ENCODE data around the gene SUN5. TPM values are rescaled to one million over a fixed set of nuclear protein-coding genes. Genes with fewer than 3 reads are reported as not detected.
"Not testable (repeated sequence)": the region's sequence is repeated elsewhere in the genome, so short reads cannot be mapped to it uniquely, and the experiment has no call there.

The SUN5 gene
- total RNA-seq, 4 donors from 2014 or later = not detected

DNA sequence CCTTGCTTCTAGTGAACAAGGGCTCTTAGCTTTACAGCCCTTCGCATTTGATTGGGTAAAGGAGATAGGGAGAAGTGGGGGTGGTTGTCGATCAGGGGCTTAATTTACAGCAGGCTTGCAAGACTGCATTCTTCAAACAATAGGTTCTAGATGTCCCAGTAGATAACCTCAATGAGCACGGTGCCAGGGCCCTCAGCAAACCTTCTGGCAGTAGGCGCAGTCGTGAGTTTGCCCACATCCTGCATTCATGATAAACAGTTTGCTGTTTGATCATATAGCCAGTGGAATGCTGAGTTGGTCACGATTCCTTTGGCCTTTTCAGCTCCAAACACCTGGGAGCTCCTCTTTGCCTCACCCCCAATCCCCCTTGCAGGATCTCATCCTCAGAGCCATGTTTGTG, 27.5 kb downstream of the SUN5 start:
- Histone ChIP-seq H3K4me3 (replicated peaks in 1 of 3) (no peak overlapping the region), H3K27ac (no peak overlapping the region), H3K4me1 (peaks cover 0 to 3% of the 10 kb centered on the region in 2 donors), H3K9me3 (no peaks in the 10 kb centered on the region), H3K27me3 (no peaks in the 10 kb centered on the region), H3K36me3 (no peaks in the 10 kb centered on the region)
- intact Hi-C loops (cut with DNase I) = no loop called here
- 78 to 79% methylated on average over 6 of the region's 6 CpGs for WGBS, 2 donors
- no peak for DNase-seq
- TF ChIP-seq, protein P1, sequence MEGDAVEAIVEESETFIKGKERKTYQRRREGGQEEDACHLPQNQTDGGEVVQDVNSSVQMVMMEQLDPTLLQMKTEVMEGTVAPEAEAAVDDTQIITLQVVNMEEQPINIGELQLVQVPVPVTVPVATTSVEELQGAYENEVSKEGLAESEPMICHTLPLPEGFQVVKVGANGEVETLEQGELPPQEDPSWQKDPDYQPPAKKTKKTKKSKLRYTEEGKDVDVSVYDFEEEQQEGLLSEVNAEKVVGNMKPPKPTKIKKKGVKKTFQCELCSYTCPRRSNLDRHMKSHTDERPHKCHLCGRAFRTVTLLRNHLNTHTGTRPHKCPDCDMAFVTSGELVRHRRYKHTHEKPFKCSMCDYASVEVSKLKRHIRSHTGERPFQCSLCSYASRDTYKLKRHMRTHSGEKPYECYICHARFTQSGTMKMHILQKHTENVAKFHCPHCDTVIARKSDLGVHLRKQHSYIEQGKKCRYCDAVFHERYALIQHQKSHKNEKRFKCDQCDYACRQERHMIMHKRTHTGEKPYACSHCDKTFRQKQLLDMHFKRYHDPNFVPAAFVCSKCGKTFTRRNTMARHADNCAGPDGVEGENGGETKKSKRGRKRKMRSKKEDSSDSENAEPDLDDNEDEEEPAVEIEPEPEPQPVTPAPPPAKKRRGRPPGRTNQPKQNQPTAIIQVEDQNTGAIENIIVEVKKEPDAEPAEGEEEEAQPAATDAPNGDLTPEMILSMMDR (IDR thresholded peaks at IDR 0.05) = no peak
- TF ChIP-seq POLR2A (IDR thresholded peaks at IDR 0.05) = no peak

DNA sequence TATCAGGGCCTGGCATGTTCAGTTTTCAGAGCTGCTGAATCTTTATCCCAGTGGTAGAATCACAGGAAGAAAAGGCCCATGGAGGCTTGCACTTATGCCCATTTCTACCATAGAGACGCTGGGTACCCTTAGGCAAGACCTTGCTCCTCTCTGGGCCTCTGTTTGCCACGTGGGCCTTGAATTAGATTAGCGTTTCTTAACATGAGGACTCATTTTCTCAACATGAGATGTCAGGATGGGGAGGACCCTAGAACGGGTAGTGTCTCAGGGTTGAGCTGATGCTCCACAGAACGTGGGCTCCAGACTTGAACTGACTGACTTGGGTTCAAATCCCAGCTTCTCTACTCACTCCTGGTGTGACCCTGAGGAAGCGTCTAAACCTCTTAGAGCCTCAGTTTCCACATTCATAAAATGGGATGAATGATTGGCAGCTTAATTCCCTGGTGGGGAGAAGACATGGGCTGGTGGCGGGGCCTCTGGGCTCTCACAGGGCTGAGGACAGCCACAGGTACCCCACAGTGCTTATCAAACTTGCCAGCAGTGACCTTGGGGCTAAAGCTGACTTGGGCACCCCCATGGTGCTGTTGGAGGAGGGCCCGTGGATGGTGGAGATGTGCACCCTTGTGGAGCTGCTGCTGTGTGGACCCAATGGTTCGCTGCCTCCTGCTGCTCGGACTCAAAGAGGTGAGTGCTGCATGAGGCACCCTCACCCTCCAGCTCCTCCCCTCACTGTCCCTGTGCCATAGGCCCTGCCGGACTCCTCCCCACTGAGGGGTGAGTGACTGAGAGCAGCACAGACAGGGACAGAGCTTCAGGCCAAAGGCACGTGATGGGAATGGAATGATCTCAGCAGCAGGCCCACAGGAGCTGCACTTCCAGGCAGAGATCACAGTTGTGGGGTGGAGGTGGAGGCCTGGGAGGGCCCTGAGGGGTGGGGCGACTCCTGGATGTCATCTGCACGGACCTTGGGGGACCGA, 28.2 kb downstream of the SUN5 start:
- no peak overlapping the region for H3K27ac ChIP-seq
- H3K9me3 ChIP-seq = no peaks in the 10 kb centered on the region
- H3K4me1 ChIP-seq = peaks cover 0 to 4% of the 10 kb centered on the region in 2 donors
- intact Hi-C loops (cut with DNase I) = no loop called here
- H3K36me3 ChIP-seq = no peaks in the 10 kb centered on the region
- no peak overlapping the region for H3K4me3 ChIP-seq (replicated peaks in 1 of 3)
- 86 to 87% methylated on average over 12 to 15 of the region's 15 CpGs for WGBS, 2 donors
- DNase-seq = peak in 1 of 2 donors; percentile 25
- no peaks in the 10 kb centered on the region for H3K27me3 ChIP-seq
- TF ChIP-seq, protein P1 (IDR thresholded peaks at IDR 0.05) = no peak
- no peak for TF ChIP-seq POLR2A (IDR thresholded peaks at IDR 0.05)

DNA sequence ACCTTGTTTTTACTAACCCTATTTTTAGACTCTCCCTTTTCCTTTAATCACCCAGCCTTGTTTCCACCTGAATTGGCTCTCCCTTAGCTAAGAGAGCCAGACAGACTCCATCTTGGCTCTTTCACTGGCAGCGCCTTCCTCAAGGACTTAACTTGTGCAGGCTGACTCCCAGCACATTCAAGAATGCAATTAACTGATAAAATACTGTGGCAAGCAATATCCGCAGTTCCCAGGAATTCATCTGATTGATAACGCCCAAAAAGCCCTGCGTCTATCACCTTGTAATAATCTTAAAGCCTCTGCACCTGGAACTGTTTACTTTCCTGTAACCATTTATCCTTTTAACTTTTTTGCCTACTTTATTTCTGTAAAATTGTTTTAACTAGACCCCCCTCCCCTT, 29.1 kb downstream of the SUN5 start:
- H3K27ac ChIP-seq; H3K4me3 ChIP-seq (replicated peaks in 1 of 3); H3K27me3 ChIP-seq; DNase-seq; H3K36me3 ChIP-seq; intact Hi-C loops (cut with DNase I); H3K4me1 ChIP-seq; H3K9me3 ChIP-seq: not testable (repeated sequence)
- WGBS, 2 donors = 87 to 90% methylated on average over 4 of the region's 4 CpGs

DNA sequence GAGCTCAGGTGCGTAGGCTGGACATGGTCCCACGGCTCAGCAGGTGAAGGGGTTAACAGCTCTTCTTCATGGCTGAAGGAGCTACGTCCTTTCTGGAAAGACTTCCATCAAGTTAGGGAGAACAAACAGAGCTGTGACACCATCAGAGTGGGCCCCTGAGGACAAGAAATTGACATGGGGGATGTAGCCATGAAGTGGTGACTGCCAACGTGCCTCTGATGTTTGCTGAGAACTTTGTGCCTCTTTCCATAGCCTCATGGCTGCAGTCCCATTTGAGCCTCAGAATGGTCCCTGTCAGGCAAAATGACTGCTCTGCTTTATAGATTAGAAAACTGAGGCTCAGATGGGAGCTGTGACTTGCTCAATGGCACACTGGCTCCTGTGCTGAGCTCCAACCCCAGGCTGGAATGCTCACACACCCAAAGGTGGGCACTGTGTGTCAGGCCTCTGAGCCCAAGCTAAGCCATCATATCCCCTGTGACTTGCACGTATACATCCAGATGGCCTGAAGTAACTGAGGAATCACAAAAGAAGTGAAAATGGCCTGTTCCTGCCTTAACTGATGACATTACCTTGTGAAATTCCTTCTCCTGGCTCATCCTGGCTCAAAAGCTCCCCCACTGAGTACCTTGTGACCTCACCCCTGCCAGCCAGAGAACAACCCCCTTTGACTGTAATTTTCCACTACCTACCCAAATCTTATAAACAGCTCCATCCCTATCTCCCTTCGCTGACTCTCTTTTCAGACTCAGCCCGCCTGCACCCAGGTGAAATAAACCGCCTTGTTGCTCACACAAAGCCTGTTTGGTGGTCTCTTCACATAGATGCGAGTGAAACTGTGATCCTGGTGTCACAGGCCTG, 29.8 kb downstream of the SUN5 start:
- H3K36me3 ChIP-seq; H3K4me1 ChIP-seq; H3K9me3 ChIP-seq; H3K27me3 ChIP-seq; DNase-seq; H3K27ac ChIP-seq; intact Hi-C loops (cut with DNase I); H3K4me3 ChIP-seq (replicated peaks in 1 of 3): not testable (repeated sequence)
- WGBS, 2 donors = 72 to 77% methylated on average over 9 of the region's 9 CpGs

DNA sequence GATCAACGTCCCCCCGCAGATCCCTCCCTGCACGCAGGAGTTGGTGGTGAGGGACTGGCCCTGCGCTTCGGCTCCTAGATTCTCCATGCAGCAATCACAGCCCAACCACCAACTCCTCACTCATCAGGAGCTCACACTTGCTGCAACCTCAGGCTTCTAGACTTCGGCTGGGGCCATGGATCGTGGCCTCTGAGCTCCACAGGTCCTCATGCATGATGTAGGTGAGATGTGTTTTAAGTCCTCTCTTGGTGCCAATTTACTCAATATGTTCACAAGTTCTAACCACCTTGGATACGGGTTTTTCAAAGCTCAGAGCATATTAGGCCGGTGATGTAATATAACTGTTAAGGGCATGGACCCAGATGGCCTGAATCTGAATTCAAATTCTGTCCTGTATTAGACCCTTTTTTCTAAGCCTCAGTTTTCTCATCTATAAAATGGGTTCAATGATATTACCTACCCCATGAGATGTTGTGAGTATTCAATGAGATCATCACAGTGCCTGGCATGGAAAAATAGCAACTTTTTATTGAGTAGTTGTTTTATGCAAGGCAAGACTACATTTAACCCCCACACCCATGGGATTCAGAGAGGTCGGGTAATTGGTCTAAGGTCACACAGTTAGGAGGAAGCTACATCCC, 31.0 kb downstream of the SUN5 start:
- H3K4me1 ChIP-seq = peaks cover 0 to 4% of the 10 kb centered on the region in 2 donors
- H3K27me3 ChIP-seq = no peaks in the 10 kb centered on the region
- H3K36me3 ChIP-seq = no peaks in the 10 kb centered on the region
- no peak for TF ChIP-seq POLR2A (IDR thresholded peaks at IDR 0.05)
- TF ChIP-seq, protein P1 (IDR thresholded peaks at IDR 0.05) = no peak
- no peaks in the 10 kb centered on the region for H3K9me3 ChIP-seq
- intact Hi-C loops (cut with DNase I) = no loop called here
- DNase-seq = no peak
- 90 to 92% methylated on average over 10 of the region's 10 CpGs for WGBS, 2 donors
- no peak overlapping the region for H3K27ac ChIP-seq
- no peak overlapping the region for H3K4me3 ChIP-seq (replicated peaks in 1 of 3)
